Stimulated activated CD4-positive, alpha-beta T cell treated with anti-CD3 and anti-CD28 coated beads, Interleukin-4, amount 100 ng/mL, for 24 hours (primary cell): Measurements from ENCODE around the gene EDDM13.
A peak's percentile ranks its signal among the peaks of the same experiment; 100 is the strongest.
"Not testable (repeated sequence)": the region's sequence is repeated elsewhere in the genome, so short reads cannot be mapped to it uniquely, and the experiment has no call there.

ENCODE experiments used
- DNase-seq: peaks from one replicate; pipeline ENCODE4 v3.0.0-alpha.2; 2020

The EDDM13 gene

GRCh38 chr19:56295531-56296455 lies 23.2 kb downstream of the EDDM13 start:
- DNase-seq = no peak

GRCh38 chr19:56297010-56297409 lies 24.5 kb downstream of the EDDM13 start:
- no peak for DNase-seq

- DNase-seq = no peak
Observed at GRCh38 chr19:56299688-56300087, 27.1 kb downstream of the EDDM13 start.

- DNase-seq = no peak
Observed at GRCh38 chr19:56301155-56301554, 28.6 kb downstream of the EDDM13 start.

- no peak for DNase-seq
Observed at GRCh38 chr19:56301886-56302620, 29.5 kb downstream of the EDDM13 start.

- no peak for DNase-seq
Observed at GRCh38 chr19:56304243-56304642, 31.7 kb downstream of the EDDM13 start.

GRCh38 chr19:56306016-56306415 lies 33.5 kb downstream of the EDDM13 start:
- DNase-seq = no peak

- DNase-seq = not testable (repeated sequence)
Observed at GRCh38 chr19:56307062-56307461, 34.5 kb downstream of the EDDM13 start.

- no peak for DNase-seq
Observed at GRCh38 chr19:56308792-56309191, 36.2 kb downstream of the EDDM13 start.

- DNase-seq = peak; percentile 53
Observed at GRCh38 chr19:56309511-56310185, 37.1 kb downstream of the EDDM13 start.

GRCh38 chr19:56310462-56310861 lies 37.9 kb downstream of the EDDM13 start:
- DNase-seq = no peak

GRCh38 chr19:56312342-56312741 lies 39.8 kb downstream of the EDDM13 start:
- no peak for DNase-seq

- DNase-seq = no peak
Observed at GRCh38 chr19:56312787-56313657, 40.5 kb downstream of the EDDM13 start.

GRCh38 chr19:56314018-56314380 lies 41.5 kb downstream of the EDDM13 start:
- no peak for DNase-seq

GRCh38 chr19:56314381-56315076 lies 42.0 kb downstream of the EDDM13 start, which contains the start of gene ZSCAN5A:
TSS of gene ZSCAN5A (minus strand) at chr19:56314839. CDS start at chr19:56225046, 89,793 bp downstream.
- peak; percentile 97 for DNase-seq

GRCh38 chr19:56315077-56315828 lies 42.7 kb downstream of the EDDM13 start:
- peak; percentile 94 for DNase-seq

GRCh38 chr19:56316728-56317127 lies 44.2 kb downstream of the EDDM13 start:
- DNase-seq = no peak

- no peak for DNase-seq
Observed at GRCh38 chr19:56317749-56318148, 45.2 kb downstream of the EDDM13 start.

- DNase-seq = no peak
Observed at GRCh38 chr19:56319991-56320390, 47.4 kb downstream of the EDDM13 start.

GRCh38 chr19:56321254-56321988 lies 48.9 kb downstream of the EDDM13 start:
- DNase-seq = no peak
